H54 (cell line): ENCODE data around the gene CFAP70.
"Not testable (repeated sequence)": the region's sequence is repeated elsewhere in the genome, so short reads cannot be mapped to it uniquely, and the experiment has no call there.

Source experiments
- DNase-seq: peaks from one replicate; pipeline ENCODE4 v3.0.0; 2011; ENCODE audit warnings: low spot score, mixed read lengths; ENCODE audit not compliant: insufficient read length
- FAIRE-seq: peaks from 3 replicates; lab custom pipeline; 2011; peaks lifted over from hg19 to GRCh38; lab: Jason Lieb, UNC
- POLR2A ChIP-seq: IDR thresholded peaks from 2 replicates; pipeline ENCODE4 v1.6.1; 2011; ENCODE audit warnings: low read depth, mild to moderate bottlenecking, low read length

The CFAP70 gene

GRCh38 chr10:73358331-73359279, at the start of gene CFAP70:
CFAP70 (minus strand) TSS chr10:73358864; CDS start chr10:73354796, 4,068 bp downstream.
- FAIRE-seq (peak; percentile 100), DNase-seq (peak; percentile 91)
- TF ChIP-seq POLR2A, result peak; percentile 16; the same call in 1 of the 2 replicates

DNA sequence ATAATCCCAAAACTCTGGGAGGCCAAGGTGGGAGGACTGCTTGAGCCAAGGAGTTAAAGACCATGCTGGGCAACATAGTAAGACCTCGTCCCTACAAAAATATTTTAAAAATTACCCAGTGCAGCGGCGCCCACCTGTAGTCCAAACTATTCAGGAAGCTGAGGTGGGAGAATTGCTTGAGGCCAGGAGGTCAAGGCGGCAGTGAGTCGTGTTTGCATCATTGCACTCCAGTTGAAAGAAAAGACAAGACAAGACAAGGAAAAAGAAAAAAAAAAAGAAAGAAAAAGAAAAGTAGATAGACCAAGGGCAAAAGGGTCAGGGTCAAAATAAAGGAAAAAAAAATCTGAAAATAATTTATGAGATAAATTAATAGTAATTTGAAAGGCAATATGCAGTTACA, 49.4 kb upstream of the CFAP70 start:
- FAIRE-seq (peak; percentile 78), DNase-seq (no peak)
- TF ChIP-seq POLR2A, result no peak

- FAIRE-seq, result no peak
- DNase-seq, result no peak
- TF ChIP-seq POLR2A, result no peak
These were observed 48.8 kb upstream of the CFAP70 start for GRCh38 chr10:73407495-73407894.

DNA sequence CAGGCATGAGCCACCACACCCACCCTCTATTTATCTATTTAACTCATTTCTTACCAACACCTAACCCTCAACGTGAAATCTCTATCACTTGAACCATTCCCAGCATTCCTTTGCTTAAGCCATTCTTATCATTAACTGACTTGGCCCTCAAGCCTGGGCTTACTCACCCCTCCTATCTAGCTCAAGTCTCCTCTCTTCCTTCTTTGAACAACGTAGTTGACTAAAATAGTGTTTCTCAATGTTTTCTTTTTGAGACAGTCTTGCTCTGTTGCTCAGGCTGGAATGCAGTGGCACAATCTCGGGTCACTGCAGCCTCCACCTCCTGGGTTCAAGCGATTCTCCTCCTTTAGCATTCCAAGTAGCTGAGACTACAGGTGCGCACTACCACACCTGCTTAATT, 48.2 kb upstream of the CFAP70 start:
- FAIRE-seq (peak; percentile 52), DNase-seq (no peak)
- no peak for TF ChIP-seq POLR2A

GRCh38 chr10:73405556-73405955, 46.9 kb upstream of the CFAP70 start:
- DNase-seq, result no peak
- no peak for TF ChIP-seq POLR2A
- no peak for FAIRE-seq

DNA sequence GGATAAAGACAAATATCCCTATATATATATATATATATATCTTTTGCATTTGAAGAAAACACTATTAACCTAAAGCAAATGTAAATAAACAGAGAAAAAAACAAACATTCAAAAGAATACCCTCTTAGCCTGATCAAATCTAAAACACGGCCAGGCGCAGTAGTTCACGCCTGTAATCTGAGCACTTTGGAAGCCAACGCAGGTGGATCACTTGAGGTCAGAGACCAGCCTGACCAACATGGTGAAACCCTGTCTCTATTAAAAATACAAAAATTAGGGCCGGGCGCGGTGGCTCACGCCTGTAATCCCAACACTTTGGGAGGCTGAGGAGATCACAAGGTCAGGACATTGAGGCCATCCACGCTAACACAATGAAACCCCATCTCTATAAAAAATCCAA, 46.0 kb upstream of the CFAP70 start:
- no peak for DNase-seq
- no peak for FAIRE-seq
- no peak for TF ChIP-seq POLR2A

DNA sequence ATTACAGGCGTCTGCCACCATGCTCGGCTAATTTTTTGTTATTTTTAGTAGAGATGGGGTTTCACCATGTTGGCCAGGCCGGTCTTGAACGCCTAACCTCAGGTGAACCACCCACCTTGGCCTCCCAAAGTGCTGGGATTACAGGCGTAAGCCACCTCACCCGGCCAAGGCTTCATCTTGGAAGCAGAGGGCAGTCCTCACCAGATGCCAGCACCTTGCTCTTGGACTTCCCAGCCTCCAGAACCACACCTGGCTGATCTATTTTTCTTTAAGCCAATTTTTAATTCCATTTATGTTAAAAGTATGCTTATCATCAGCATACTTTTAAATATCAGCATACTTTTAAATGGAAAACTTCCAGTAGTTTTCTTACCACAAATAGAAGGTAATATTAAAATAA, 43.0 kb upstream of the CFAP70 start:
- DNase-seq (no peak), FAIRE-seq (no peak)
- TF ChIP-seq POLR2A, result no peak

- DNase-seq, result no peak
- FAIRE-seq, result no peak
- no peak for TF ChIP-seq POLR2A
These were observed 40.4 kb upstream of the CFAP70 start for GRCh38 chr10:73399063-73399462.

DNA sequence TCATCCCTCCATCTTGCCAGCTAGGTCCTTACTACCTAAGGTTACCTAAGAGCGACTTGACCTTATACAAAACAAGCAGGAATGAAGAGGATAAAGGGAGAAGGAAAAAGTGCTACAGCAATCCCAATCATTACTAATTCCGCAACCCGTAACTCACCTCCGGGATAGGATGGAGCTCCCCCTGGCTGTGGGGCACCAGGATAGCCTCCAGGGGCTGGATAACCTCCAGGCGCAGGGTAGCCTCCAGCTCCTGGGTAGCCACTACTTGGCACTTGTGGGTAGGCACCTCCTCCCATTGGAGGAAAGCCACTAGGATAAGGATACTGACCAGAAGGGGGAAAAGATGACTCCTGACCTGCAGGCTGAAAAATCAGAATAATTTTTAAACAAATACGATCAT, 39.4 kb upstream of the CFAP70 start:
- no peak for DNase-seq
- TF ChIP-seq POLR2A, result no peak
- no peak for FAIRE-seq

DNA sequence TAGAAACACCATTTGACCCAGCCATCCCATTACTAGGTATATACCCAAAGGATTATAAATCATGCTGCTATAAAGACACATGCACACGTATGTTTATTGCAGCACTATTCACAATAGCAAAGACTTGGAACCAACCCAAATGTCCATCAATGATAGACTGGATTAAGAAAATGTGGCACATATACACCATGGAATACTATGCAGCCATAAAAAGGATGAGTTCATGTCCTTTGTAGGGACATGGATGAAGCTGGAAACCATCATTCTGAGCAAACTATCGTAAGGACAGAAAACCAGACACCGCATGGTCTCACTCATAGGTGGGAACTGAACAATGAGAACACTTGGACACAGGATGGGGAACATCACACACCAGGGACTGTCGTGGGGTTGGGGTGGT, 35.7 kb upstream of the CFAP70 start:
- not testable (repeated sequence) for DNase-seq, FAIRE-seq

- TF ChIP-seq POLR2A, result no peak
- FAIRE-seq, result peak; percentile 38
- DNase-seq, result no peak
These were observed 29.6 kb upstream of the CFAP70 start for GRCh38 chr10:73388228-73388627.

GRCh38 chr10:73386583-73386982, 27.9 kb upstream of the CFAP70 start:
- DNase-seq (no peak), FAIRE-seq (no peak)
- no peak for TF ChIP-seq POLR2A

GRCh38 chr10:73379064-73379748, 20.5 kb upstream of the CFAP70 start:
- FAIRE-seq (no peak), DNase-seq (no peak)
- no peak for TF ChIP-seq POLR2A

GRCh38 chr10:73376679-73377078, 18.0 kb upstream of the CFAP70 start:
- peak; percentile 81 for FAIRE-seq
- no peak for DNase-seq
- TF ChIP-seq POLR2A, result no peak
